Measurements from ENCODE around the gene PYROXD2.

The PYROXD2 gene

DNA sequence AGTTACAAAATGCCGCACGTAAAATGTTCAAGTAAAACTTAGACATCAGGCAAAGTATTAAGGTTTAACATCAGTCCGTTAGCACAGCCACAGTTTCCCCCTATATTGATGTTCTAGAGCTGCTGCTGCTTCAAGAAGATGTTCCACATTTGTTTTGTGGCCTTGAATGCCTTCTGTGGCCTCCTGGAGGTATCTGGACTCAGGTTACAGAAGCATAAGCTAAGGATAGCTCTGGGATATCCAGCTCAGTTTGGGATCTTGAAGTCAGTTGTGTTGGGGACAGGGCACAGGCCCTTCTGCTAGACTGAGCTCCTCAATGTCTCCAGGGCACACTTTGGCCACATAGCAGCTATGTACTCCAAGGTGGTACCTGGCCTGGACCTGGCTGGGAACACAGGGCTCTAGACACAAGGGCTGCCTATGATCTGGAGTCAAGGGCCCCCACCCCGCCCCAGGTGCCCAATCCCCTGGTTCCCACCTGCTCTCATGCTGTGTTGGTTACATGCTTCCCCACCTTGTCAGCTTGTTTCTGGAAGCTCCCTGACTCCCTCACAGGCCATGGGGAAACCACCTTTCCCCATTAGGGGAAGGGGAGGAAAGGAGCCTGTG, 4.7 kb downstream of the PYROXD2 start:
- in situ Hi-C loops (cut with MboI; ENCODE audit: low pct_unique_long_range_greater_than_20kb, low sequenced_read_pairs, unreplicated experiment): no loop called here
- TF ChIP-seq, protein P1, sequence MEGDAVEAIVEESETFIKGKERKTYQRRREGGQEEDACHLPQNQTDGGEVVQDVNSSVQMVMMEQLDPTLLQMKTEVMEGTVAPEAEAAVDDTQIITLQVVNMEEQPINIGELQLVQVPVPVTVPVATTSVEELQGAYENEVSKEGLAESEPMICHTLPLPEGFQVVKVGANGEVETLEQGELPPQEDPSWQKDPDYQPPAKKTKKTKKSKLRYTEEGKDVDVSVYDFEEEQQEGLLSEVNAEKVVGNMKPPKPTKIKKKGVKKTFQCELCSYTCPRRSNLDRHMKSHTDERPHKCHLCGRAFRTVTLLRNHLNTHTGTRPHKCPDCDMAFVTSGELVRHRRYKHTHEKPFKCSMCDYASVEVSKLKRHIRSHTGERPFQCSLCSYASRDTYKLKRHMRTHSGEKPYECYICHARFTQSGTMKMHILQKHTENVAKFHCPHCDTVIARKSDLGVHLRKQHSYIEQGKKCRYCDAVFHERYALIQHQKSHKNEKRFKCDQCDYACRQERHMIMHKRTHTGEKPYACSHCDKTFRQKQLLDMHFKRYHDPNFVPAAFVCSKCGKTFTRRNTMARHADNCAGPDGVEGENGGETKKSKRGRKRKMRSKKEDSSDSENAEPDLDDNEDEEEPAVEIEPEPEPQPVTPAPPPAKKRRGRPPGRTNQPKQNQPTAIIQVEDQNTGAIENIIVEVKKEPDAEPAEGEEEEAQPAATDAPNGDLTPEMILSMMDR (IDR thresholded peaks at IDR 0.05; ENCODE audit: extremely low read depth, insufficient read depth, missing control alignments): no peak
- DNase-seq (ENCODE audit: low spot score): no peak

- peak; percentile 66 for DNase-seq (ENCODE audit: low spot score)
- in situ Hi-C loops (cut with MboI; ENCODE audit: low pct_unique_long_range_greater_than_20kb, low sequenced_read_pairs, unreplicated experiment): no loop called here
- TF ChIP-seq, protein P1 (IDR thresholded peaks at IDR 0.05; ENCODE audit: extremely low read depth, insufficient read depth, missing control alignments): no peak
Measured at GRCh38 chr10:98408799-98409198, 6.2 kb downstream of the PYROXD2 start.

GRCh38 chr10:98407744-98408241, 7.2 kb downstream of the PYROXD2 start:
- TF ChIP-seq, protein P1 (IDR thresholded peaks at IDR 0.05; ENCODE audit: extremely low read depth, insufficient read depth, missing control alignments): no peak
- in situ Hi-C loops (cut with MboI; ENCODE audit: low pct_unique_long_range_greater_than_20kb, low sequenced_read_pairs, unreplicated experiment): no loop called here
- no peak for DNase-seq (ENCODE audit: low spot score)

- in situ Hi-C loops (cut with MboI; ENCODE audit: low pct_unique_long_range_greater_than_20kb, low sequenced_read_pairs, unreplicated experiment): no loop called here
- DNase-seq (ENCODE audit: low spot score): no peak
- TF ChIP-seq, protein P1 (IDR thresholded peaks at IDR 0.05; ENCODE audit: extremely low read depth, insufficient read depth, missing control alignments): no peak
Measured at GRCh38 chr10:98407017-98407743, 7.8 kb downstream of the PYROXD2 start.

DNA sequence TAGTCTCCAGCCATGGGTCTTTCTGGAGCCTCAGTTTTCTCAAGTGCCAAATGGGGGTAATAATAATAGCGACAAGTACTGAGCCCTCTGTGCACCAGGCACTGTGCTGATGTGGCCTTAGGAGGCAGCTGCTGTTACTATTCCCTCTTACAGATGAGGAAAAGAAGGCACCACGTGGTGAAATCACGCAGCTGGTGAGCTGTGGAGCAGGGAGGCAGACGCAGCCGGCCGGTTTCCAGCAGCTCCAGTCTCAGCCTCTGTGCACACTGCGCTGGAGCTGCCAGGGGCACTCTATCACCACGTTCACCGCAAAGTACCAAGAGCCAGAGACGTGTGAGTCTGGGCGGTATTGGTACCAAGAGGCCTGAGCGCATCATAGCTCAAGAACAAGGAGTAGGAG, 9.6 kb downstream of the PYROXD2 start:
- TF ChIP-seq, protein P1 (IDR thresholded peaks at IDR 0.05; ENCODE audit: extremely low read depth, insufficient read depth, missing control alignments): no peak
- DNase-seq (ENCODE audit: low spot score): no peak
- in situ Hi-C loops (cut with MboI; ENCODE audit: low pct_unique_long_range_greater_than_20kb, low sequenced_read_pairs, unreplicated experiment): no loop called here

DNA sequence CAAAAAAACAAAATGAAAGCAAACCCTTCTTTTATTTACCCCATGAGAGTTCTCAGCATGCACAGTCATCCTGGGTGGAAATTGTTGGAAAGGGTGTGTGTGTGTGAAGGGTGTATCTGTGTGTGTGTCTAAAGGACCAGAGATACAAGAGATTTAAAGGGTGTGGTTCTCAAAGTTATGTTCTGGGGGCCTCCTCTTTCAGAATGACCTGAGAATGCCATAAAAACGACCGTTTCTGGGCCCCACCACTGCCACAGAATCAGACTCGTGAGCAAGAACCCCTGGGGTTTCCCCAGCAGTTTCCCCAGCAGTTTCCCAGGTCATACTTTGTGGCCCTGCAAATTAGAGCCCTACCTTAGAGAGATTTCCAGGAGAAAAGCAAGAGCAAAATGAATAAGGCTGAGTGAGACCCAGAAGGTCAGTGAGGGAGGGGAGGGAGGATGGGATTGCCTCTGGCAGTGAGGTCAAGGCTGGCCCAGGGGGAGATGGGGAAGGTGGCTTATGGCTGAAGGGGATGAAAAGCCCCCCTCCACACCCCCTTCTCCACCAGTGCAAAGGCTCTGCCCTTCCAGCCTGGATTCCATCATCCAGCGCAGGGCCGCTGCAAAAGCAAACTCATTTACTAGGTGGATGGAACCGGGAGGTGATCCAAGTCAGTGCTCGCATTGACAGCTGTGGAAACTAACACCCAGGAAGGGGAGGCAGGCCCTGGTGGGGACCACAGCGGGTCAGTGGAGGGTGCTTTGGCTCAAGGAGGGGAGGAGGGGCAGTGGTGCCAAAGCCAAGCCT, 10.2 kb downstream of the PYROXD2 start:
- TF ChIP-seq, protein P1 (IDR thresholded peaks at IDR 0.05; ENCODE audit: extremely low read depth, insufficient read depth, missing control alignments): no peak
- peak; percentile 71 for DNase-seq (ENCODE audit: low spot score)
- in situ Hi-C loops (cut with MboI; ENCODE audit: low pct_unique_long_range_greater_than_20kb, low sequenced_read_pairs, unreplicated experiment): no loop called here
